DOHH2 (cell line): ENCODE data around the gene EGLN1.

Experiments used
- H3F3A ChIP-seq: fragments of 200-600 bp; sonication (generic), shearing (Covaris generic); 2 replicates; pipeline ENCODE4 v1.6.0; 2016; ENCODE audit warnings: antibody characterized with exemption, mild to moderate bottlenecking; ENCODE audit not compliant: control insufficient read depth, insufficient read depth
- H3K27ac ChIP-seq: fragments of 200-600 bp; sonication (generic); 2 replicates; pipeline ENCODE4 v1.5.1; 2014; ENCODE audit warnings: low read depth, mild to moderate bottlenecking, low read length, moderate library complexity
- H3K27me3 ChIP-seq: fragments of 200-600 bp; sonication (generic); 2 replicates; pipeline ENCODE4 v1.6.1; 2014; ENCODE audit warnings: mild to moderate bottlenecking, low read length, mixed read lengths; ENCODE audit not compliant: control insufficient read depth
- H3K36me3 ChIP-seq: fragments of 200-600 bp; sonication (generic); 2 replicates; pipeline ENCODE4 v1.6.1; 2014; ENCODE audit warnings: mild to moderate bottlenecking, low read length, moderate library complexity, mixed read lengths; ENCODE audit not compliant: control insufficient read depth
- H3K4me1 ChIP-seq: fragments of 200-600 bp; sonication (generic); 2 replicates; pipeline ENCODE4 v1.6.1; 2014; ENCODE audit warnings: mild to moderate bottlenecking, low read length, mixed read lengths; ENCODE audit not compliant: control insufficient read depth
- H3K4me2 ChIP-seq: fragments of 200-600 bp; sonication (generic); 2 replicates; pipeline ENCODE4 v1.6.0; 2014; ENCODE audit warnings: mild to moderate bottlenecking, low read length, moderate library complexity
- H3K4me3 ChIP-seq: fragments of 200-600 bp; sonication (generic); 2 replicates; pipeline ENCODE4 v1.5.1; 2014; ENCODE audit warnings: mild to moderate bottlenecking, low read length, mixed read lengths
- H3K79me2 ChIP-seq: fragments of 200-600 bp; sonication (generic); 2 replicates; pipeline ENCODE4 v1.6.1; 2014; ENCODE audit warnings: mild to moderate bottlenecking, low read length, mixed read lengths; ENCODE audit not compliant: control insufficient read depth
- H3K9me2 ChIP-seq: fragments of 200-600 bp; sonication (generic); replicated peaks from 2 replicates; pipeline ENCODE4 v1.6.1; 2014; ENCODE audit warnings: mild to moderate bottlenecking, low read length, mixed read lengths; ENCODE audit not compliant: control insufficient read depth
- H3K9me3 ChIP-seq: fragments of 200-600 bp; sonication (generic); 2 replicates; pipeline ENCODE4 v1.6.1; 2014; ENCODE audit warnings: antibody characterized with exemption, low read length, mixed read lengths; ENCODE audit not compliant: control insufficient read depth, insufficient read depth
- H4K20me1 ChIP-seq: fragments of 200-600 bp; sonication (generic); 2 replicates; pipeline ENCODE4 v1.6.0; 2014; ENCODE audit warnings: low read depth, mild to moderate bottlenecking, antibody characterized with exemption, low read length, moderate library complexity; ENCODE audit not compliant: control insufficient read depth, insufficient read depth
- CTCF ChIP-seq: fragments of 200-600 bp; sonication (generic); IDR thresholded peaks from one replicate; pipeline ENCODE4 v1.5.1; 2014; ENCODE audit warnings: antibody characterized with exemption, mild to moderate bottlenecking, low read depth, low read length; ENCODE audit not compliant: poor library complexity, severe bottlenecking
- EZH2phosphoT487 ChIP-seq: fragments of 200-600 bp; sonication (generic); IDR thresholded peaks from 2 replicates; pipeline ENCODE4 v1.6.1; 2017; ENCODE audit warnings: borderline replicate concordance, mild to moderate bottlenecking, antibody characterized with exemption, low read length, moderate library complexity, mixed read lengths

EGLN1 gene

DNA sequence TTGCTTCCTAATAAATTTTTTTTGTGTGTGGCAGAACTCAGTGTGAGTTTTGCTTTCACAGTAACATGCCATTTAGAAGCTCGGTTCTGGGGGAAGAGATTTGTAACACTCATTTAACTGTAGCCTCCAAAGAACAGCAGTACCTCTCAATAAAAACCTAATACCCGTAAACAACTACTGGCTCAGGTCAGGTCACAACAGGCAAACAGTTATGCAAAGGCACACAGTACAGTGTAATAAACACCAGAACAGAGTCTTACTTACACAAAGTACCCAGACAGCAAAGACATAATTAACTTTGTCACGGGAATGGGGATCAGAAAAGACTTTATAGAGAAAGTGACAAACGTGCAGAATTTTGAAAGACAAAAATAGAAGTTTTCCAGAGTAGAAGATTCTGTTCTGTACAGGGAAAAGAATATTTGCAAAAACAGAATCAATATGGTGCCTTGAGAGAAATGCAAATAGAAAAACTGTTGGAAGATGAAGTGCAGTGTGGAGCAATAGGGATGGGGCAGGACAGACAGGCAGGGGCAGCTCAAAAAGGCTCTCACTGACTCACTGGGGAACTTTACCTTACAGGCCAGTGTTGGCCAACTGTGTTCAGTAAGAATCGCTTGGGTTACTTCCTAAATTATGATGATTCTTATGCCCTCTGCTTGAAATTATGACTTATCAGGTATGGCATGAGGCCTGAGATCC lies 38.8 kb downstream of the EGLN1 start:
- Histone ChIP-seq H4K20me1 (peaks cover 9% of the 10 kb centered on the region; the same call in 1 of the 2 replicates), H3K79me2 (peaks cover 67% of the 10 kb centered on the region), H3K36me3 (no peaks in the 10 kb centered on the region), H3K27me3 (no peaks in the 10 kb centered on the region), H3K27ac (no peak overlapping the region), H3K9me3 (no peaks in the 10 kb centered on the region), H3F3A (0 out of 2 replicates have a peak, but pooled peaks cover 4% of the 10 kb centered on the region), H3K4me1 (peaks cover 17% of the 10 kb centered on the region), H3K4me2 (no peak overlapping the region), H3K9me2 (no peaks in the 10 kb centered on the region), H3K4me3 (no peak overlapping the region)
- TF ChIP-seq CTCF = no peak
- TF ChIP-seq EZH2phosphoT487 = no peak

DNA sequence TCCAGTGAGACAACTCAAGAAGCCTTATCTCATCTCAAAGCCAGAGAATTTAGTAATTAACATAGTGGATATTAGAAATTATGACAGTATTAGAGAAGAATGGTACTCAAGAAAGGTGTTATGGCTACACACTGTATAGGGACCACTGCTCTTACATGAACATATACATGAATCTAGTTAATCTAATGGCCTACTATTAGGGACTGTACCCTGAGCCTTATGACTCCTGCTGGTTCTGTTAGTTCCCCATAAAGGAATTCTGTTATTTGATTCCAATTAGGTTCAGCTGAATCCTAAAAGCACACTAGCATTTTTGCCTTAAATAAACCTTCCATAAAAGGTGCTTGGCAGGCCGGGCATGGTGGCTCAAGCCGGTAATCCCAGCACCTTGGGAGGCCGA lies 39.7 kb downstream of the EGLN1 start:
- H4K20me1 ChIP-seq = peaks cover 9% of the 10 kb centered on the region; the same call in 1 of the 2 replicates
- 0 out of 2 replicates have a peak, but pooled peaks cover 4% of the 10 kb centered on the region for H3F3A ChIP-seq
- no peaks in the 10 kb centered on the region for H3K27me3 ChIP-seq
- H3K4me3 ChIP-seq = no peak overlapping the region
- peaks cover 65% of the 10 kb centered on the region for H3K79me2 ChIP-seq
- no peak overlapping the region for H3K27ac ChIP-seq
- H3K9me2 ChIP-seq = no peaks in the 10 kb centered on the region
- TF ChIP-seq EZH2phosphoT487 (no peak), CTCF (no peak)
- H3K9me3 ChIP-seq = no peaks in the 10 kb centered on the region
- no peaks in the 10 kb centered on the region for H3K36me3 ChIP-seq
- H3K4me2 ChIP-seq = no peak overlapping the region
- H3K4me1 ChIP-seq = peaks cover 8% of the 10 kb centered on the region

DNA sequence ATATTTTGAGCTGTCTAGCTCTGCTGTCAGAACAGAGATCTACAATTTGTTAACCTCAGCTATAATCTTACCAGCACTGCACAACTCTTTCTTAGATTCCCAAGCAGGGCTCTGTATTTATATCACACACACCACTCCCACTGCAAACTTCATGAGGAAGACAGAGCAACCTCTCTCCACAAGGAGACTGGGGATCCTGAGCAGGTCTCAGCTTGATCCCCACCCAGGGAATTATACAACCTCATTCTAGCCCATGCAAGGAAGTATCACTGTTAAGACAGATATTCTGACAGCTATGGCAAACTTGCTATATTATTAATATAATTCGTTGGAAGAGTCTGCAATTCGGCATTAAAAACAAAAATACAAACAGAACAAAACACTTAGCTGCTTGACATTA lies 40.4 kb downstream of the EGLN1 start:
- Histone ChIP-seq H3K4me3 (no peak overlapping the region), H3K9me2 (no peaks in the 10 kb centered on the region), H3K79me2 (peaks cover 70% of the 10 kb centered on the region), H4K20me1 (peaks cover 9% of the 10 kb centered on the region; the same call in 1 of the 2 replicates), H3K27me3 (no peaks in the 10 kb centered on the region), H3K4me2 (no peak overlapping the region), H3F3A (0 out of 2 replicates have a peak, but pooled peaks cover 4% of the 10 kb centered on the region), H3K36me3 (no peaks in the 10 kb centered on the region), H3K9me3 (no peaks in the 10 kb centered on the region), H3K4me1 (peaks cover 6% of the 10 kb centered on the region), H3K27ac (no peak overlapping the region)
- TF ChIP-seq CTCF = no peak
- no peak for TF ChIP-seq EZH2phosphoT487
